GM18526 (cell line): ENCODE data around the gene PCSK5.

Source experiments
- POLR2A ChIP-seq: IDR thresholded peaks from 3 replicates; pipeline ENCODE4 v1.6.1; 2011; ENCODE audit not compliant: insufficient read length; ENCODE audit errors: extremely low read depth

The PCSK5 gene

GRCh38 chr9:76266649-76267283 lies 376.3 kb downstream of the PCSK5 start:
- no peak for TF ChIP-seq POLR2A

- no peak for TF ChIP-seq POLR2A
These were observed 376.8 kb downstream of the PCSK5 start for GRCh38 chr9:76267284-76267652.

GRCh38 chr9:76269789-76270188 lies 379.3 kb downstream of the PCSK5 start:
- TF ChIP-seq POLR2A, result no peak

- no peak for TF ChIP-seq POLR2A
These were observed 381.3 kb downstream of the PCSK5 start for GRCh38 chr9:76271755-76272154.

GRCh38 chr9:76289042-76289441 lies 398.6 kb downstream of the PCSK5 start:
- TF ChIP-seq POLR2A, result no peak

- no peak for TF ChIP-seq POLR2A
These were observed 399.2 kb downstream of the PCSK5 start for GRCh38 chr9:76289703-76290102.

GRCh38 chr9:76290555-76290954 lies 400.1 kb downstream of the PCSK5 start:
- TF ChIP-seq POLR2A, result no peak

GRCh38 chr9:76292246-76292645 lies 401.8 kb downstream of the PCSK5 start:
- TF ChIP-seq POLR2A, result no peak

GRCh38 chr9:76292658-76293057 lies 402.2 kb downstream of the PCSK5 start:
- no peak for TF ChIP-seq POLR2A

GRCh38 chr9:76294301-76294700 lies 403.8 kb downstream of the PCSK5 start:
- no peak for TF ChIP-seq POLR2A

GRCh38 chr9:76296561-76297310 lies 406.3 kb downstream of the PCSK5 start:
- TF ChIP-seq POLR2A, result no peak

GRCh38 chr9:76297721-76298239 lies 407.3 kb downstream of the PCSK5 start:
- TF ChIP-seq POLR2A, result no peak

GRCh38 chr9:76298521-76299144 lies 408.2 kb downstream of the PCSK5 start:
- TF ChIP-seq POLR2A, result no peak

- TF ChIP-seq POLR2A, result no peak
These were observed 412.1 kb downstream of the PCSK5 start for GRCh38 chr9:76302543-76302942.

GRCh38 chr9:76302947-76303550 lies 412.6 kb downstream of the PCSK5 start:
- no peak for TF ChIP-seq POLR2A

- TF ChIP-seq POLR2A, result no peak
These were observed 420.1 kb downstream of the PCSK5 start for GRCh38 chr9:76310577-76310976.
